ENCODE data around the gene PPP1R17. TPM values are rescaled to one million over a fixed set of nuclear protein-coding genes. Genes with fewer than 3 reads are reported as not detected.

Gene PPP1R17
- total and polyA plus RNA-seq, 7 donors = not detected

DNA sequence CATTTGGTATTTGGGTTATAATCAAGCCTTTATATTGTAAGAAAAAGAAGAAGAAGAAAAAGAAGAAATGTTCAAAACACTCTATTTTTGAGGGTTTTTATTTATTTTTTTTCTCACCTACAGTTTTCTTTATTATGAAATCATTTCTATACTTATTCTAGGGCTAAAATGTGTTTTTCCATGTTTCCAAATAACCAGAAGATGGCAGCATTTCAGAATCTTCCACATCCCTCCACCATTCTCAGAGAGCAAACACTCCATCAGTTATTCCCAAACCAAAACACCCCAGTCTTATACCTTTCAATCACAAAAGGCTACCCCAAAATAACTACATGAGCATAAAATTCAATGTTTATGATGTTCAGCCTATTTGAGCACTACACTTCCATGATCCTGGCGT is 38.7 kb upstream of the PPP1R17 start:
- Histone ChIP-seq H3K36me3 (no peaks in the 10 kb centered on the region), H3K9me3 (no peaks in the 10 kb centered on the region), H3K27me3 (no peaks in the 10 kb centered on the region), H3K27ac (no peak overlapping the region), H3K4me3 (no peak overlapping the region), H3K4me1 (no peaks in the 10 kb centered on the region)
- TF ChIP-seq POLR2A (IDR thresholded peaks at IDR 0.05) (no peak), POLR2AphosphoS5 (IDR thresholded peaks at IDR 0.05) (no peak), EP300 (IDR thresholded peaks at IDR 0.05) (no peak)
- TF ChIP-seq, protein P1, sequence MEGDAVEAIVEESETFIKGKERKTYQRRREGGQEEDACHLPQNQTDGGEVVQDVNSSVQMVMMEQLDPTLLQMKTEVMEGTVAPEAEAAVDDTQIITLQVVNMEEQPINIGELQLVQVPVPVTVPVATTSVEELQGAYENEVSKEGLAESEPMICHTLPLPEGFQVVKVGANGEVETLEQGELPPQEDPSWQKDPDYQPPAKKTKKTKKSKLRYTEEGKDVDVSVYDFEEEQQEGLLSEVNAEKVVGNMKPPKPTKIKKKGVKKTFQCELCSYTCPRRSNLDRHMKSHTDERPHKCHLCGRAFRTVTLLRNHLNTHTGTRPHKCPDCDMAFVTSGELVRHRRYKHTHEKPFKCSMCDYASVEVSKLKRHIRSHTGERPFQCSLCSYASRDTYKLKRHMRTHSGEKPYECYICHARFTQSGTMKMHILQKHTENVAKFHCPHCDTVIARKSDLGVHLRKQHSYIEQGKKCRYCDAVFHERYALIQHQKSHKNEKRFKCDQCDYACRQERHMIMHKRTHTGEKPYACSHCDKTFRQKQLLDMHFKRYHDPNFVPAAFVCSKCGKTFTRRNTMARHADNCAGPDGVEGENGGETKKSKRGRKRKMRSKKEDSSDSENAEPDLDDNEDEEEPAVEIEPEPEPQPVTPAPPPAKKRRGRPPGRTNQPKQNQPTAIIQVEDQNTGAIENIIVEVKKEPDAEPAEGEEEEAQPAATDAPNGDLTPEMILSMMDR (IDR thresholded peaks at IDR 0.05) = no peak
- intact Hi-C loops (cut with DNase I) = no loop called here
- 91 to 93% methylated on average over 1 of the region's 1 CpG for WGBS, 2 donors
- no peak for DNase-seq

DNA sequence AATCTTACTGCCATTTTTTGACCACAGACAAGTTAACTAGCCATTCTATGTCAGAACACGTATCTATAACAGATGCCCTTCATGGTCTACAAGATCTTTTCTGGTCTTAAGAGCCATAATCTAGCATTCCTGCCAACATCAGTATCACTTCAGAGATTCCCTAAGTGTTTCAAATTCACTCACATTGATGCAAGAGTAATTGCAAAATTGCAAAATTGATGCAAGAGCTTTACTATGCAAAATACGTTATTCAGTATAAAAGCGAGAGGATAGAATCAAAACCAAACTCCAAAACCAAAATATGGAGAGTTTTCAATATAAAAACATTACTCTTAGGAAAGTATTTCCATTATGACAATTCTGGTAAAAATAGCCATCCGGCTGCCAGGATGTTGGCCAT is 38.1 kb upstream of the PPP1R17 start:
- H3K36me3 ChIP-seq = no peaks in the 10 kb centered on the region
- no peaks in the 10 kb centered on the region for H3K9me3 ChIP-seq
- intact Hi-C loops (cut with DNase I) = no loop called here
- no peak overlapping the region for H3K27ac ChIP-seq
- DNase-seq = no peak
- no peaks in the 10 kb centered on the region for H3K27me3 ChIP-seq
- no peaks in the 10 kb centered on the region for H3K4me1 ChIP-seq
- no peak for TF ChIP-seq POLR2A (IDR thresholded peaks at IDR 0.05)
- TF ChIP-seq POLR2AphosphoS5 (IDR thresholded peaks at IDR 0.05) = no peak
- TF ChIP-seq, protein P1 (IDR thresholded peaks at IDR 0.05) = no peak
- TF ChIP-seq EP300 (IDR thresholded peaks at IDR 0.05) = no peak
- H3K4me3 ChIP-seq = no peak overlapping the region
- 87 to 94% methylated on average over 4 of the region's 4 CpGs for WGBS, 2 donors

DNA sequence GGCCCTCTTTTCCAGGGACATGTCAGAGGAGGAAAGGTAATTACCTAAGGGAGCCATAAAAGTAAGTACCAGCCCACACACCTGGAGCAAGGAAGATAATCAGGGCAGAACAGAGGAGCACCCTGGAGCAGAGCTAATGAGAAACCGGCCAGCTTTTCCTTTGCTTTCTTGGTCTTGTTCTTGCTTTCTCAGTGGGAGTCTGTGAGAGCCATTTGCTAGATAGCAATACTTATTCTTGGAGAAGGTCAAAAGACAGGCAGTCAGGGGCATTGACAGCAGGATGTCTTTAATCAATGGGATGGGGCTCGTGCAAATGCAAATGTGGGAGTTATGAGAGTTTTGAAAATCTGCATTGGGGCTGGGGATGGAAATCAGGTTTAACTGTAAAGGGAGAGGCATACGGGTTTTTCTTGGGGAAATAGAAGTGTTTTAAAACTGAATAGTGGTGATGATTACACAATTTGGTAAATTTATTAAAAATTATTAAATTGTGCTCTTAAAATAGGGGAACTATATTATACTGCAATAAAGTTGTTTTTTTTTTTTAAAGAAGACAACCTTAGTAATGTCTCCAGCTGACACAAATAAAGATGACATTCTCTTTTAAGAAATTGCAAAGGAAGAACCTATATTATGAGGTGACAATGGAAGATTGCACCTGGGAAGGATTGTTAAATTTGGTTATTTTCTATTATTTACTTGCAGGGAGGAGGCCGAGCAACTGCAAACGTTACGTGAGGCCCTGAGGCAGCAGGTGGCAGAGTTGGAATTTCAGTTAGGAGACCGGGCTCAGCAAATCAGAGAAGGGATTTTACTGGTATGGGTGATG is 35.6 kb upstream of the PPP1R17 start:
- TF ChIP-seq, protein P1 (IDR thresholded peaks at IDR 0.05) = no peak
- no peak for TF ChIP-seq EP300 (IDR thresholded peaks at IDR 0.05)
- no peak for TF ChIP-seq POLR2A (IDR thresholded peaks at IDR 0.05)
- TF ChIP-seq POLR2AphosphoS5 (IDR thresholded peaks at IDR 0.05) = no peak
- H3K9me3 ChIP-seq = no peaks in the 10 kb centered on the region
- H3K36me3 ChIP-seq = no peaks in the 10 kb centered on the region
- no peak overlapping the region for H3K4me3 ChIP-seq
- no peak for DNase-seq
- 33 to 55% methylated on average over 7 of the region's 7 CpGs for WGBS, 2 donors
- intact Hi-C loops (cut with DNase I) = no loop called here
- no peaks in the 10 kb centered on the region for H3K4me1 ChIP-seq
- H3K27me3 ChIP-seq = no peaks in the 10 kb centered on the region
- H3K27ac ChIP-seq = no peak overlapping the region

DNA sequence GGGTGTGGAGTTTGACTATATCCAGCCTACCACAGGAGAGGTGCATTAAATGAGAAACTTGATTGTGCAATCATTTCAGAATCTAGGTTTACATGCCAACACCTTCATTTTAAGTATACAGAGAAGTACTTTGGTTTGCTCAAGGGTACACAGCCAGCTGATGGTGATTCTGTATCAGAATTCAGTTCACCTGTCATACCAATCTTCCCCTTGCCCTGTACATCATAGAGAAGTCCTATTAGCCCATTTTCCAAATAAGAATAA is 35.0 kb upstream of the PPP1R17 start:
- no peak for TF ChIP-seq EP300 (IDR thresholded peaks at IDR 0.05)
- TF ChIP-seq POLR2AphosphoS5 (IDR thresholded peaks at IDR 0.05) = no peak
- TF ChIP-seq, protein P1 (IDR thresholded peaks at IDR 0.05) = no peak
- TF ChIP-seq POLR2A (IDR thresholded peaks at IDR 0.05) = no peak
- intact Hi-C loops (cut with DNase I) = no loop called here
- no peaks in the 10 kb centered on the region for H3K4me1 ChIP-seq
- DNase-seq = no peak
- H3K9me3 ChIP-seq = no peaks in the 10 kb centered on the region
- H3K4me3 ChIP-seq = no peak overlapping the region
- no peak overlapping the region for H3K27ac ChIP-seq
- no peaks in the 10 kb centered on the region for H3K27me3 ChIP-seq
- no peaks in the 10 kb centered on the region for H3K36me3 ChIP-seq

DNA sequence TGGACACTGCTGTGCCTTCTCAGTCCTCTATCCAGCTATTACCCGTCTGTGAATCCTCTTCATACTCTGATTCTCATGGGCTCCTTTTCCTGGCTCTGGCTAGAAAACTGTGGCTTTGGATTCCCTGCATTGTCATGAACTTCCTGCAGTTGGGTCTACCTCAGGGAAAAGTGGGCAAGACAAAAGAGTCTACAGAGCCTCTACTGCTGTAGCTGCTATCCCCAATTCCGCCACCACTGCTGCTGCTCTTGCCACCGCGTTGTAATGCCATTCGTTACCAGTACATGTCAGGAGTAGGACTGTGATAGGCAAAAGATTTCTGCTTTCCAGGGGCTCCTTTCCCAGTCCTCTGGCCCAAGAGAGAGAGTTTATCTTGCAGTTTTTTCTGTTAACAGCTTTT is 23.9 kb upstream of the PPP1R17 start:
- no peak for DNase-seq
- H3K27me3 ChIP-seq = no peaks in the 10 kb centered on the region
- no peak overlapping the region for H3K27ac ChIP-seq
- no peaks in the 10 kb centered on the region for H3K36me3 ChIP-seq
- intact Hi-C loops (cut with DNase I) = no loop called here
- TF ChIP-seq, protein P1 (IDR thresholded peaks at IDR 0.05) = no peak
- TF ChIP-seq POLR2A (IDR thresholded peaks at IDR 0.05) (no peak), POLR2AphosphoS5 (IDR thresholded peaks at IDR 0.05) (no peak), EP300 (IDR thresholded peaks at IDR 0.05) (no peak)
- H3K4me3 ChIP-seq = no peak overlapping the region
- WGBS, 2 donors = 76 to 82% methylated on average over 5 of the region's 5 CpGs
- H3K9me3 ChIP-seq = no peaks in the 10 kb centered on the region
- H3K4me1 ChIP-seq = no peaks in the 10 kb centered on the region

Measured in sigmoid colon (tissue), 7 donors.